D721Med (cell line): ENCODE results near the gene ITGA1.

Experiments used
- DNase-seq: peaks from one replicate; pipeline ENCODE4 v3.0.0; 2011; ENCODE audit warnings: low spot score; ENCODE audit not compliant: insufficient read length
- FAIRE-seq: peaks from 2 replicates; lab custom pipeline; 2011; peaks lifted over from hg19 to GRCh38; lab: Jason Lieb, UNC
- CTCF ChIP-seq: IDR thresholded peaks from 2 replicates; pipeline ENCODE4 v1.5.1; 2012; ENCODE audit warnings: mild to moderate bottlenecking, control low read depth; ENCODE audit not compliant: insufficient read depth; ENCODE audit errors: missing control alignments

ITGA1 gene

GRCh38 chr5:52789851-52790250, 2.1 kb downstream of the ITGA1 start:
- FAIRE-seq (no peak), DNase-seq (no peak)
- no peak for TF ChIP-seq CTCF

GRCh38 chr5:52791366-52791765, 3.6 kb downstream of the ITGA1 start:
- no peak for TF ChIP-seq CTCF
- no peak for DNase-seq
- no peak for FAIRE-seq

- TF ChIP-seq CTCF: no peak
- FAIRE-seq (no peak), DNase-seq (no peak)
Measured at GRCh38 chr5:52794519-52794918, 6.8 kb downstream of the ITGA1 start.

- FAIRE-seq (no peak), DNase-seq (no peak)
- TF ChIP-seq CTCF: no peak
Measured at GRCh38 chr5:52796031-52796430, 8.3 kb downstream of the ITGA1 start.

- no peak for FAIRE-seq
- no peak for DNase-seq
- TF ChIP-seq CTCF: no peak
Measured at GRCh38 chr5:52796516-52797103, 8.9 kb downstream of the ITGA1 start.

GRCh38 chr5:52798938-52799337, 11.2 kb downstream of the ITGA1 start:
- DNase-seq: no peak
- FAIRE-seq: no peak
- TF ChIP-seq CTCF: no peak

GRCh38 chr5:52799358-52799982, 11.8 kb downstream of the ITGA1 start:
- FAIRE-seq (no peak), DNase-seq (no peak)
- no peak for TF ChIP-seq CTCF
